ENCODE measurements around the gene COG2.
A peak's percentile ranks its signal among the peaks of the same experiment; 100 is the strongest.

Gene COG2

GRCh38 chr1:230682882-230683610 lies 40.8 kb downstream of the COG2 start:
- TF ChIP-seq Cebpa-rat (IDR thresholded peaks at IDR 0.05): no peak
- no peaks in the 10 kb centered on the region for H3K27me3 ChIP-seq
- H3K9me3 ChIP-seq: no peaks in the 10 kb centered on the region
- H3K36me3 ChIP-seq: peaks cover 96% of the 10 kb centered on the region
- H3K4me3 ChIP-seq: no peak overlapping the region
- no peak overlapping the region for H3K4me2 ChIP-seq
- no peak overlapping the region for H3K9ac ChIP-seq
- H3K4me1 ChIP-seq: no peaks in the 10 kb centered on the region
- no peaks in the 10 kb centered on the region for H4K20me1 ChIP-seq
- no peak overlapping the region for H3K27ac ChIP-seq

GRCh38 chr1:230684146-230684545 lies 41.9 kb downstream of the COG2 start:
- Histone ChIP-seq H3K27ac (no peak overlapping the region), H3K9me3 (no peaks in the 10 kb centered on the region), H3K4me2 (no peak overlapping the region), H3K9ac (no peak overlapping the region), H3K4me1 (no peaks in the 10 kb centered on the region), H3K36me3 (peaks cover 94% of the 10 kb centered on the region), H3K27me3 (no peaks in the 10 kb centered on the region), H3K4me3 (no peak overlapping the region), H4K20me1 (no peaks in the 10 kb centered on the region)
- no peak for TF ChIP-seq Cebpa-rat (IDR thresholded peaks at IDR 0.05)

GRCh38 chr1:230684998-230685397 lies 42.7 kb downstream of the COG2 start:
- no peak overlapping the region for H3K27ac ChIP-seq
- no peak overlapping the region for H3K4me2 ChIP-seq
- no peaks in the 10 kb centered on the region for H3K9me3 ChIP-seq
- no peak overlapping the region for H3K4me3 ChIP-seq
- no peaks in the 10 kb centered on the region for H4K20me1 ChIP-seq
- no peaks in the 10 kb centered on the region for H3K27me3 ChIP-seq
- no peak overlapping the region for H3K9ac ChIP-seq
- no peak for TF ChIP-seq Cebpa-rat (IDR thresholded peaks at IDR 0.05)
- H3K4me1 ChIP-seq: no peaks in the 10 kb centered on the region
- H3K36me3 ChIP-seq: peaks cover 94% of the 10 kb centered on the region

GRCh38 chr1:230686747-230687146 lies 44.5 kb downstream of the COG2 start:
- Histone ChIP-seq H3K4me2 (no peak overlapping the region), H4K20me1 (no peaks in the 10 kb centered on the region), H3K9me3 (no peaks in the 10 kb centered on the region), H3K4me1 (no peaks in the 10 kb centered on the region), H3K9ac (no peak overlapping the region), H3K27me3 (no peaks in the 10 kb centered on the region), H3K27ac (no peak overlapping the region), H3K36me3 (peaks cover 88% of the 10 kb centered on the region), H3K4me3 (no peak overlapping the region)
- no peak for TF ChIP-seq Cebpa-rat (IDR thresholded peaks at IDR 0.05)

GRCh38 chr1:230690101-230690500 lies 47.8 kb downstream of the COG2 start:
- H3K4me1 ChIP-seq: peaks cover 8% of the 10 kb centered on the region
- H3K9me3 ChIP-seq: no peaks in the 10 kb centered on the region
- peaks cover 88% of the 10 kb centered on the region for H3K36me3 ChIP-seq
- H3K4me2 ChIP-seq: no peak overlapping the region
- H3K4me3 ChIP-seq: no peak overlapping the region
- H3K27ac ChIP-seq: no peak overlapping the region
- no peak for TF ChIP-seq Cebpa-rat (IDR thresholded peaks at IDR 0.05)
- no peak overlapping the region for H3K9ac ChIP-seq
- no peaks in the 10 kb centered on the region; the same call in 1 of the 2 replicates for H4K20me1 ChIP-seq
- no peaks in the 10 kb centered on the region for H3K27me3 ChIP-seq

- Histone ChIP-seq H3K4me3 (no peak overlapping the region), H4K20me1 (no peaks in the 10 kb centered on the region; the same call in 1 of the 2 replicates), H3K4me1 (peaks cover 9% of the 10 kb centered on the region), H3K9me3 (no peaks in the 10 kb centered on the region), H3K27ac (no peak overlapping the region), H3K27me3 (no peaks in the 10 kb centered on the region), H3K9ac (no peak overlapping the region), H3K4me2 (no peak overlapping the region), H3K36me3 (peaks cover 75% of the 10 kb centered on the region)
- TF ChIP-seq Cebpa-rat (IDR thresholded peaks at IDR 0.05): no peak
These were observed 49.3 kb downstream of the COG2 start for GRCh38 chr1:230691615-230692014.

- H3K27me3 ChIP-seq: no peaks in the 10 kb centered on the region
- H3K9ac ChIP-seq: no peak overlapping the region
- TF ChIP-seq Cebpa-rat (IDR thresholded peaks at IDR 0.05): no peak
- H3K4me3 ChIP-seq: no peak overlapping the region
- peaks cover 9% of the 10 kb centered on the region for H3K4me1 ChIP-seq
- peaks cover 62% of the 10 kb centered on the region for H3K36me3 ChIP-seq
- H3K9me3 ChIP-seq: no peaks in the 10 kb centered on the region
- H4K20me1 ChIP-seq: no peaks in the 10 kb centered on the region; the same call in 1 of the 2 replicates
- no peak overlapping the region for H3K4me2 ChIP-seq
- H3K27ac ChIP-seq: no peak overlapping the region
These were observed 50.9 kb downstream of the COG2 start for GRCh38 chr1:230693221-230693620.

- no peaks in the 10 kb centered on the region for H3K9me3 ChIP-seq
- no peaks in the 10 kb centered on the region; the same call in 1 of the 2 replicates for H4K20me1 ChIP-seq
- H3K36me3 ChIP-seq: peaks cover 57% of the 10 kb centered on the region
- no peak overlapping the region for H3K9ac ChIP-seq
- no peak overlapping the region for H3K4me3 ChIP-seq
- peaks cover 9% of the 10 kb centered on the region for H3K4me1 ChIP-seq
- no peak overlapping the region for H3K27ac ChIP-seq
- no peaks in the 10 kb centered on the region for H3K27me3 ChIP-seq
- no peak for TF ChIP-seq Cebpa-rat (IDR thresholded peaks at IDR 0.05)
- no peak overlapping the region for H3K4me2 ChIP-seq
These were observed 51.5 kb downstream of the COG2 start for GRCh38 chr1:230693777-230694176.

- Histone ChIP-seq H3K9me3 (no peaks in the 10 kb centered on the region), H3K4me2 (no peak overlapping the region; the same call in 1 of the 2 replicates), H4K20me1 (no peaks in the 10 kb centered on the region; the same call in 1 of the 2 replicates), H3K36me3 (peaks cover 52% of the 10 kb centered on the region), H3K27me3 (no peaks in the 10 kb centered on the region), H3K9ac (no peak overlapping the region), H3K4me3 (no peak overlapping the region), H3K27ac (no peak overlapping the region), H3K4me1 (peaks cover 9% of the 10 kb centered on the region)
- no peak for TF ChIP-seq Cebpa-rat (IDR thresholded peaks at IDR 0.05)
These were observed 52.2 kb downstream of the COG2 start for GRCh38 chr1:230694464-230694863.

- Histone ChIP-seq H3K4me1 (peaks cover 9% of the 10 kb centered on the region), H3K36me3 (peaks cover 46% of the 10 kb centered on the region), H3K9me3 (no peaks in the 10 kb centered on the region), H4K20me1 (no peaks in the 10 kb centered on the region; the same call in 1 of the 2 replicates), H3K4me3 (no peak overlapping the region), H3K27ac (no peak overlapping the region), H3K27me3 (no peaks in the 10 kb centered on the region), H3K4me2 (peak overlapping the region; percentile 19; the same call in 1 of the 2 replicates), H3K9ac (no peak overlapping the region)
- no peak for TF ChIP-seq Cebpa-rat (IDR thresholded peaks at IDR 0.05)
These were observed 52.7 kb downstream of the COG2 start for GRCh38 chr1:230694991-230695390.

Measured in BLaER1 (cell line).